Neural crest cell (in vitro differentiated cells): ENCODE data around the gene LAMA3. TPM values are rescaled to one million over a fixed set of nuclear protein-coding genes. Genes with fewer than 3 reads are reported as not detected.
A peak's percentile ranks its signal among the peaks of the same experiment; 100 is the strongest.

Experiments used
- DNase-seq: peaks from one replicate; pipeline ENCODE4 v3.0.0; 2021; ENCODE audit warnings: low read depth, mixed read lengths, low spot score
- H3K27ac Mint-ChIP-seq: one replicate; pipeline ENCODE4 v1.8.0; 2021; ENCODE audit warnings: mild to moderate bottlenecking, mixed read lengths; ENCODE audit not compliant: unreplicated experiment
- H3K27me3 Mint-ChIP-seq: 2 replicates; pipeline ENCODE4 v1.8.0; 2021; ENCODE audit warnings: low read depth, mild to moderate bottlenecking, mixed read lengths
- H3K36me3 Mint-ChIP-seq: 2 replicates; pipeline ENCODE4 v1.8.0; 2021; ENCODE audit warnings: low read depth, mild to moderate bottlenecking, mixed read lengths
- H3K4me1 Mint-ChIP-seq: 2 replicates; pipeline ENCODE4 v1.8.0; 2021; ENCODE audit warnings: mixed read lengths
- H3K4me3 Mint-ChIP-seq: one replicate; pipeline ENCODE4 v1.8.0; 2021; ENCODE audit warnings: mild to moderate bottlenecking, mixed read lengths
- H3K9me3 Mint-ChIP-seq: 2 replicates; pipeline ENCODE4 v1.8.0; 2021; ENCODE audit warnings: mixed read lengths
- CTCF ChIP-seq: fragments of 200-600 bp; sonication (generic); conservative IDR thresholded peaks from 2 replicates; pipeline ENCODE4 v1.5.0; 2021; ENCODE audit warnings: antibody characterized with exemption, mild to moderate bottlenecking
- long read RNA-seq: library from polyadenylated mRNA; unstranded; transcript quantifications from one replicate; pipeline ENCODE4 v2.0.0, GENCODE V29; 2020
- total RNA-seq: library from RNA; stranded (reverse); gene quantifications from 2 replicates; pipeline ENCODE4 v1.2.1, GENCODE V29; 2021

Gene LAMA3
- total RNA-seq = 0.25 and 0.35 TPM in 2 replicates
- long read RNA-seq = 0 reads

- no peak within 1 kb of the TSS for H3K27ac Mint-ChIP-seq
- H3K36me3 Mint-ChIP-seq = no peaks in the 10 kb centered on the region
- peak; percentile 19 for DNase-seq
- no peaks in the 10 kb centered on the region for H3K9me3 Mint-ChIP-seq
- peaks cover 4% of the 10 kb centered on the region for H3K4me1 Mint-ChIP-seq
- TF ChIP-seq CTCF = no peak
- H3K4me3 Mint-ChIP-seq = peak within 1 kb of the TSS; percentile 63
- peaks cover 78% of the 10 kb centered on the region for H3K27me3 Mint-ChIP-seq
Observed at GRCh38 chr18:23689031-23689615, at the start of gene LAMA3. TSS of gene LAMA3 (plus strand) at chr18:23689453. CDS start at chr18:23689684, 231 bp downstream.

DNA sequence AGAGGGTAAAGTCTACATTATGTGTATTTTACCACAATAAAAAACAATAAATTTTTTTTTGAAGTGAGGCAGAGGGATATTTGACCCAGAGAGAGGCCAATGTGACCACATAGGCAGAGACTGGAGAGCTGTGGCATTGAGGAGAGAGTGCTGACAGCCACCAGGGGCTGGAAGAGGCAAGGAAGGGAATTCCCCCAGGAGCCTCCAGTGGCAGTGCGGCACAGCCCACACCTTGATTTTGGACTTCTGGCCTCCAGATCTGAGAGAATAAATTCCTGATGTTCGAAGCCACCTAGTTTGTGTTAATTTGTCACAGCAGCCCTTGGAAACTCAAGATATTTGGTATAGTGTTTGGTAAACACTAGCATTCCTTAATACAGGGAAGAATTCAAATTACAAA, 49.2 kb upstream of the LAMA3 start:
- no peak overlapping the region for H3K27ac Mint-ChIP-seq
- H3K4me3 Mint-ChIP-seq = no peak overlapping the region
- no peaks in the 10 kb centered on the region for H3K4me1 Mint-ChIP-seq
- no peaks in the 10 kb centered on the region for H3K27me3 Mint-ChIP-seq
- H3K36me3 Mint-ChIP-seq = no peaks in the 10 kb centered on the region
- H3K9me3 Mint-ChIP-seq = no peaks in the 10 kb centered on the region
- no peak for TF ChIP-seq CTCF
- no peak for DNase-seq

GRCh38 chr18:23641143-23641720, 48.0 kb upstream of the LAMA3 start:
- DNase-seq = no peak
- H3K36me3 Mint-ChIP-seq = no peaks in the 10 kb centered on the region
- TF ChIP-seq CTCF = no peak
- H3K27me3 Mint-ChIP-seq = no peaks in the 10 kb centered on the region
- no peak overlapping the region for H3K4me3 Mint-ChIP-seq
- no peaks in the 10 kb centered on the region for H3K4me1 Mint-ChIP-seq
- no peaks in the 10 kb centered on the region for H3K9me3 Mint-ChIP-seq
- H3K27ac Mint-ChIP-seq = no peak overlapping the region

- no peaks in the 10 kb centered on the region for H3K9me3 Mint-ChIP-seq
- DNase-seq = no peak
- no peaks in the 10 kb centered on the region for H3K4me1 Mint-ChIP-seq
- no peak for TF ChIP-seq CTCF
- no peaks in the 10 kb centered on the region for H3K36me3 Mint-ChIP-seq
- no peak overlapping the region for H3K4me3 Mint-ChIP-seq
- H3K27me3 Mint-ChIP-seq = no peaks in the 10 kb centered on the region
- H3K27ac Mint-ChIP-seq = no peak overlapping the region
Observed at GRCh38 chr18:23641937-23642666, 47.2 kb upstream of the LAMA3 start.

DNA sequence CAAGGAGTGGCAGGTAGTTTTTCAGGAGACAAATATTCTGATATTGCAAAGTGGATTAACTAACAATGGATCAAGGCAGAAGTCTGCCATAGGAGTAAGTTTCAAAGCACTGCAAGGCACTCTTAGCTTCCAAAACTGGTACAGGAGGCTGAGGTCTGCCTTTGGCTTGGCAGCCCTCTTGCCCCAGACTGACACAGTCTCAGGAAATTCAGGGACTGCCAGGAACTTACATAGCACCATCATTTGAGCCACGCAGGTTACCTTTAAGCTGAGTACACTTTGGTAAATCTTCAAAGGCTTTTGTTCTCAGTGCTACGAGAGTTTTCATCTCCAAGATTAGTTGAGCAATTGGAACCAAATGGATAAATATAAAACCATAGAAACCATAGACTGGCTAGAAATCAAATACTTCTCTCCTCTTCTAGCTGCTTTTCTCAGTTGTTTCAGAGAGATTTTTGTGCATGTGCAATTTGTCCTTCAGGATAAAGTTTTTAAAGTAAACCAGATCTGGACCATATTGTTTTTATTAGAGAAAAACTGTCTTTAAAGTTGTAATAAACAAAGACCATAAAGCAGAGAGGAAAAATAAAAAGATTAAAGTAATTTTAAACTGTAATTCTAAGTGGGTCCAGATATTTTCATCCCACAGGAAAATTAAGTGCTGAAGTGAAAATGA, 45.3 kb upstream of the LAMA3 start:
- TF ChIP-seq CTCF = no peak
- DNase-seq = no peak
- H3K9me3 Mint-ChIP-seq = no peaks in the 10 kb centered on the region
- H3K4me3 Mint-ChIP-seq = no peak overlapping the region
- H3K27ac Mint-ChIP-seq = no peak overlapping the region
- H3K27me3 Mint-ChIP-seq = no peaks in the 10 kb centered on the region
- peaks cover 7% of the 10 kb centered on the region for H3K4me1 Mint-ChIP-seq
- no peaks in the 10 kb centered on the region for H3K36me3 Mint-ChIP-seq
